ENCODE measurements around the gene MUC6. TPM values are rescaled to one million over a fixed set of nuclear protein-coding genes. Genes with fewer than 3 reads are reported as not detected.
A peak's percentile ranks its signal among the peaks of the same experiment; 100 is the strongest.

MUC6 gene
- total and polyA plus RNA-seq, 2 of the 8 experiments (the other 6 are each of a cell fraction or from before 2014, with no cell fraction given) = not detected

DNA sequence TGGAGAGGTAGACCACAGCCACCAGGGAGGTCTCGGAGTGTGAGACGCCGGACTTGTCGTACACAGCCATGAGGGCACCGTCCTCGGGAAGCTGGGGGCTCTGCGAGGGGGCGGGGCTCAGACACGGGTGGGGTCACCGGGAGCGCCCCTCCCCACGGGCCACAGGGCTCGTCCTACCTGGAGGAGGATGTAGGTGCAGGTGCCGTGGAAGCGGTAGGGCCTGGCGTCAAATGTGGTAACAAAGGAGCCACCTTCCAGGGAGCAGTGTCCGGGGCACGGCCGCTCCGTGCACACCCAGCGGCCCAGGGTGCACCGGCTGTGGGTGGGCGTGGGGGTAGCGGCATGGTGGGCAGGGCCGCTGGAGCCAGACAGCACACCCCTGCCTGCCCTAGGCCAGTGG is 7.5 kb downstream of the MUC6 start:
- WGBS, 2 experiments (ENCODE audit: extremely low coverage in 1 of 2, insufficient coverage in 1 of 2, insufficient read length in 1 of 2, insufficient replicate concordance in 2 of 2, low coverage in 1 of 2, low lambda C conversion rate in 2 of 2, missing lambda C conversion rate in 1 of 2) = 89% methylated on average over 12 of the region's 25 CpGs; no CpG with 5 or more reads in 1 of the 2 experiments
- no peaks in the 10 kb centered on the region for H3K79me2 ChIP-seq (ENCODE audit: control insufficient read depth in 1 of 2, insufficient read depth in 2 of 2, low read length in 2 of 2)
- H4K20me1 ChIP-seq (replicated peaks in 1 of 2; ENCODE audit: control insufficient read depth in 1 of 2, insufficient read depth in 2 of 2, low read length in 2 of 2) = peaks cover 0 to 9% of the 10 kb centered on the region in 2 experiments
- H4K5ac ChIP-seq (ENCODE audit: insufficient read length, low read depth, low read length) = no peak overlapping the region
- no peak overlapping the region for H2BK20ac ChIP-seq (ENCODE audit: low read length)
- H3K27me3 ChIP-seq (replicated peaks in 1 of 4; ENCODE audit: control insufficient read depth in 3 of 4, extremely low read depth in 1 of 4, insufficient read depth in 3 of 4, low read length in 3 of 4) = no peaks in the 10 kb centered on the region
- DNase-seq (ENCODE audit: low read depth in 1 of 2, low spot score in 2 of 2) = no peak
- H3K9me3 ChIP-seq (ENCODE audit: insufficient read depth in 2 of 2, low read depth in 1 of 2, low read length in 1 of 2) = no peaks in the 10 kb centered on the region
- no peak overlapping the region for H2BK15ac ChIP-seq (ENCODE audit: low read length)
- H3K4me2 ChIP-seq (ENCODE audit: insufficient read depth in 1 of 2, low read depth in 2 of 2, low read length in 2 of 2) = no peak overlapping the region
- no peak overlapping the region; the same call in 1 of the 2 replicates for H2BK12ac ChIP-seq (ENCODE audit: low read depth, low read length)
- H3K4ac ChIP-seq (replicated peaks; ENCODE audit: insufficient read length, low read depth, low read length) = no peak overlapping the region
- no peak overlapping the region; the same call in 1 of the 2 replicates for H4K8ac ChIP-seq (ENCODE audit: extremely low read depth, insufficient read depth, low read length)
- no peak overlapping the region for H3K18ac ChIP-seq (ENCODE audit: extremely low read depth, low read length)
- H2BK120ac ChIP-seq (replicated peaks; ENCODE audit: low read depth, low read length) = no peak overlapping the region
- H2BK5ac ChIP-seq (ENCODE audit: low read depth, low read length) = no peak overlapping the region
- H3K4me3 ChIP-seq (ENCODE audit: extremely low read depth in 1 of 4, insufficient read depth in 2 of 4, low read depth in 3 of 4, low read length in 4 of 4) = no peak overlapping the region
- FAIRE-seq = no peak
- no peak overlapping the region for H3K23ac ChIP-seq (ENCODE audit: insufficient read length)
- H3K23me2 ChIP-seq (ENCODE audit: low read depth, low read length) = peaks cover 7% of the 10 kb centered on the region
- H3K36me3 ChIP-seq (ENCODE audit: control insufficient read depth in 2 of 4, insufficient read depth in 4 of 4, low read length in 3 of 4) = no peaks in the 10 kb centered on the region
- no peaks in the 10 kb centered on the region for H3K4me1 ChIP-seq (replicated peaks in 1 of 4; ENCODE audit: control insufficient read depth in 3 of 4, insufficient read depth in 4 of 4, low read length in 3 of 4)
- H2AK5ac ChIP-seq (ENCODE audit: low read depth, low read length) = no peak overlapping the region
- H3K9ac ChIP-seq (replicated peaks in 1 of 4; ENCODE audit: extremely low read depth in 1 of 4, low read depth in 3 of 4, low read length in 3 of 4) = no peak overlapping the region
- H4K91ac ChIP-seq (replicated peaks; ENCODE audit: insufficient read length, low read length) = peak overlapping the region; percentile 54
- ChIA-PET POLR2A (ENCODE audit: partially characterized antibody) (interaction anchor here (2.5 kb wide), 1 partner anchor 14 kb away, joined by 12 read pairs; no protein-coding TSS in a partner anchor), CTCF (ENCODE audit: partially characterized antibody) (interaction anchor here (1.3 kb wide), 1 partner anchor 567 kb away, joined by 3 read pairs; no protein-coding TSS in a partner anchor)
- H3K14ac ChIP-seq (ENCODE audit: insufficient read length) = no peak overlapping the region
- H3K56ac ChIP-seq (replicated peaks; ENCODE audit: insufficient read length, low read depth, low read length) = no peak overlapping the region
- peaks cover 4% of the 10 kb centered on the region; the same call in 1 of the 2 replicates for H3K79me1 ChIP-seq (ENCODE audit: low read depth, low read length)
- no peak overlapping the region for H3K27ac ChIP-seq (ENCODE audit: low read depth, low read length)
- no peak overlapping the region for H2AFZ ChIP-seq (ENCODE audit: low read length)
- no peak for TF ChIP-seq CHD1 (IDR thresholded peaks at IDR 0.05; ENCODE audit: low read depth, low read length)
- TF ChIP-seq, protein P1, sequence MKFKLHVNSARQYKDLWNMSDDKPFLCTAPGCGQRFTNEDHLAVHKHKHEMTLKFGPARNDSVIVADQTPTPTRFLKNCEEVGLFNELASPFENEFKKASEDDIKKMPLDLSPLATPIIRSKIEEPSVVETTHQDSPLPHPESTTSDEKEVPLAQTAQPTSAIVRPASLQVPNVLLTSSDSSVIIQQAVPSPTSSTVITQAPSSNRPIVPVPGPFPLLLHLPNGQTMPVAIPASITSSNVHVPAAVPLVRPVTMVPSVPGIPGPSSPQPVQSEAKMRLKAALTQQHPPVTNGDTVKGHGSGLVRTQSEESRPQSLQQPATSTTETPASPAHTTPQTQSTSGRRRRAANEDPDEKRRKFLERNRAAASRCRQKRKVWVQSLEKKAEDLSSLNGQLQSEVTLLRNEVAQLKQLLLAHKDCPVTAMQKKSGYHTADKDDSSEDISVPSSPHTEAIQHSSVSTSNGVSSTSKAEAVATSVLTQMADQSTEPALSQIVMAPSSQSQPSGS (IDR thresholded peaks at IDR 0.05; ENCODE audit: low read length) = no peak
- TF ChIP-seq YY1 (IDR thresholded peaks at IDR 0.05; ENCODE audit: low read depth, low read length) = no peak
- TF ChIP-seq HDAC6 (IDR thresholded peaks at IDR 0.05; ENCODE audit: low read depth, low read length) = no peak
- TF ChIP-seq ZNF274 (IDR thresholded peaks at IDR 0.05; ENCODE audit: borderline replicate concordance, extremely low read depth, low read length) = no peak
- no peak for TF ChIP-seq KDM5A (IDR thresholded peaks at IDR 0.05; ENCODE audit: low read length)
- TF ChIP-seq, protein P2, sequence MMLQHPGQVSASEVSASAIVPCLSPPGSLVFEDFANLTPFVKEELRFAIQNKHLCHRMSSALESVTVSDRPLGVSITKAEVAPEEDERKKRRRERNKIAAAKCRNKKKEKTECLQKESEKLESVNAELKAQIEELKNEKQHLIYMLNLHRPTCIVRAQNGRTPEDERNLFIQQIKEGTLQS (IDR thresholded peaks at IDR 0.05; ENCODE audit: insufficient read depth, low read depth, low read length) = no peak
- TF ChIP-seq SAP30 (IDR thresholded peaks at IDR 0.05; ENCODE audit: insufficient read depth, insufficient replicate concordance, low read length) = no peak
- no peak for TF ChIP-seq SP4 (IDR thresholded peaks at IDR 0.05; ENCODE audit: low read length)
- TF ChIP-seq BCL11A (IDR thresholded peaks at IDR 0.05; ENCODE audit: low read depth in 2 of 2, low read length in 2 of 2) = no peak
- TF ChIP-seq JUN (IDR thresholded peaks at IDR 0.05; ENCODE audit: low read depth, low read length) = no peak
- no peak for TF ChIP-seq POLR2AphosphoS5 (IDR thresholded peaks at IDR 0.05; ENCODE audit: low read depth, low read length)

All from H1 (cell line).